HEK293 (cell line): ENCODE measurements around the gene CD79A.

Experiments used
- HOXD13 ChIP-seq: sonication (generic); formaldehyde crosslinking; IDR thresholded peaks from 2 replicates; pipeline ENCODE4 v1.8.0; 2022; ENCODE audit warnings: missing genetic modification reagents, borderline replicate concordance
- KLF17 ChIP-seq: fragments of 450-650 bp; formaldehyde crosslinking; IDR thresholded peaks from 2 replicates; pipeline ENCODE4 v1.5.1; 2016; ENCODE audit warnings: missing biosample characterization, missing genetic modification characterization
- MZF1 ChIP-seq: fragments of 450-650 bp; formaldehyde crosslinking; IDR thresholded peaks from 2 replicates; pipeline ENCODE4 v1.5.1; 2017; ENCODE audit warnings: missing biosample characterization, missing genetic modification characterization, borderline replicate concordance
- PRDM1 ChIP-seq: fragments of 450-650 bp; formaldehyde crosslinking; IDR thresholded peaks from 2 replicates; pipeline ENCODE4; 2016; ENCODE audit warnings: missing biosample characterization, missing genetic modification characterization
- SETDB1 ChIP-seq: IDR thresholded peaks from one replicate; pipeline ENCODE4 v1.6.1; 2017; ENCODE audit warnings: mild to moderate bottlenecking, low read length, moderate library complexity, mixed read lengths; ENCODE audit not compliant: insufficient read length
- YY2 ChIP-seq: fragments of 450-650 bp; formaldehyde crosslinking; IDR thresholded peaks from 2 replicates; pipeline ENCODE4 v1.5.1; 2016; ENCODE audit warnings: missing biosample characterization, missing genetic modification characterization
- ZFP69B ChIP-seq: fragments of 450-650 bp; formaldehyde crosslinking; IDR thresholded peaks from 2 replicates; pipeline ENCODE4 v1.5.1; 2016; ENCODE audit warnings: missing biosample characterization, missing genetic modification characterization
- ZIC2 ChIP-seq: fragments of 450-650 bp; formaldehyde crosslinking; IDR thresholded peaks from 2 replicates; pipeline ENCODE4 v1.5.1; 2016; ENCODE audit warnings: missing biosample characterization, missing genetic modification characterization
- ZNF121 ChIP-seq: fragments of 450-650 bp; formaldehyde crosslinking; IDR thresholded peaks from 2 replicates; pipeline ENCODE4 v1.5.1; 2016; ENCODE audit warnings: missing biosample characterization, missing genetic modification characterization
- ZNF140 ChIP-seq: fragments of 450-650 bp; formaldehyde crosslinking; IDR thresholded peaks from 2 replicates; pipeline ENCODE4 v1.5.1; 2016; ENCODE audit warnings: missing biosample characterization, missing genetic modification characterization
- ZNF157 ChIP-seq: fragments of 450-650 bp; formaldehyde crosslinking; IDR thresholded peaks from 2 replicates; pipeline ENCODE4 v1.5.1; 2016; ENCODE audit warnings: missing biosample characterization, missing genetic modification characterization
- ZNF37A ChIP-seq: fragments of 450-650 bp; IDR thresholded peaks from 2 replicates; pipeline ENCODE4 v1.5.1; 2018; ENCODE audit warnings: missing biosample characterization, missing genetic modification characterization
- ZNF433 ChIP-seq: fragments of 450-650 bp; formaldehyde crosslinking; IDR thresholded peaks from 2 replicates; pipeline ENCODE4 v1.5.1; 2016; ENCODE audit warnings: missing biosample characterization, missing genetic modification characterization, low read depth
- ZNF449 ChIP-seq: fragments of 450-650 bp; formaldehyde crosslinking; IDR thresholded peaks from 2 replicates; pipeline ENCODE4 v1.5.1; 2017; ENCODE audit warnings: missing biosample characterization, mild to moderate bottlenecking, missing genetic modification characterization, moderate library complexity
- ZNF548 ChIP-seq: fragments of 450-650 bp; formaldehyde crosslinking; IDR thresholded peaks from 2 replicates; pipeline ENCODE4 v1.5.1; 2016; ENCODE audit warnings: missing biosample characterization, missing genetic modification characterization
- ZNF623 ChIP-seq: fragments of 450-650 bp; formaldehyde crosslinking; IDR thresholded peaks from 2 replicates; pipeline ENCODE4 v1.5.1; 2016; ENCODE audit warnings: missing biosample characterization, missing genetic modification characterization
- ZNF629 ChIP-seq: fragments of 450-650 bp; formaldehyde crosslinking; IDR thresholded peaks from 2 replicates; pipeline ENCODE4 v1.5.1; 2017; ENCODE audit warnings: missing biosample characterization, missing genetic modification characterization
- ZNF664 ChIP-seq: fragments of 450-650 bp; formaldehyde crosslinking; IDR thresholded peaks from 2 replicates; pipeline ENCODE4 v1.5.1; 2016; ENCODE audit warnings: missing biosample characterization, missing genetic modification characterization
- ZNF677 ChIP-seq: fragments of 450-650 bp; IDR thresholded peaks from 2 replicates; pipeline ENCODE4 v1.5.0; 2018; ENCODE audit warnings: missing biosample characterization, mild to moderate bottlenecking, missing genetic modification characterization, moderate library complexity
- ZNF701 ChIP-seq: fragments of 450-650 bp; formaldehyde crosslinking; IDR thresholded peaks from 2 replicates; pipeline ENCODE4 v1.5.1; 2016; ENCODE audit warnings: missing biosample characterization, missing genetic modification characterization
- ZSCAN16 ChIP-seq: fragments of 450-650 bp; formaldehyde crosslinking; IDR thresholded peaks from 2 replicates; pipeline ENCODE4 v1.5.1; 2016; ENCODE audit warnings: missing biosample characterization, missing genetic modification characterization
- TF ChIP-seq, protein P1 (sequence below): fragments of 450-650 bp; formaldehyde crosslinking; IDR thresholded peaks from 2 replicates; pipeline ENCODE4 v1.5.1; 2016; ENCODE audit warnings: missing biosample characterization, missing genetic modification characterization, borderline replicate concordance
- TF ChIP-seq, protein P2 (sequence below): fragments of 450-650 bp; formaldehyde crosslinking; IDR thresholded peaks from 2 replicates; pipeline ENCODE4 v1.5.1; 2016; ENCODE audit warnings: missing biosample characterization, missing genetic modification characterization
- TF ChIP-seq, protein P3 (sequence below): fragments of 450-650 bp; formaldehyde crosslinking; IDR thresholded peaks from 2 replicates; pipeline ENCODE4 v1.5.1; 2016; ENCODE audit warnings: missing biosample characterization, missing genetic modification characterization, borderline replicate concordance

The CD79A gene

DNA sequence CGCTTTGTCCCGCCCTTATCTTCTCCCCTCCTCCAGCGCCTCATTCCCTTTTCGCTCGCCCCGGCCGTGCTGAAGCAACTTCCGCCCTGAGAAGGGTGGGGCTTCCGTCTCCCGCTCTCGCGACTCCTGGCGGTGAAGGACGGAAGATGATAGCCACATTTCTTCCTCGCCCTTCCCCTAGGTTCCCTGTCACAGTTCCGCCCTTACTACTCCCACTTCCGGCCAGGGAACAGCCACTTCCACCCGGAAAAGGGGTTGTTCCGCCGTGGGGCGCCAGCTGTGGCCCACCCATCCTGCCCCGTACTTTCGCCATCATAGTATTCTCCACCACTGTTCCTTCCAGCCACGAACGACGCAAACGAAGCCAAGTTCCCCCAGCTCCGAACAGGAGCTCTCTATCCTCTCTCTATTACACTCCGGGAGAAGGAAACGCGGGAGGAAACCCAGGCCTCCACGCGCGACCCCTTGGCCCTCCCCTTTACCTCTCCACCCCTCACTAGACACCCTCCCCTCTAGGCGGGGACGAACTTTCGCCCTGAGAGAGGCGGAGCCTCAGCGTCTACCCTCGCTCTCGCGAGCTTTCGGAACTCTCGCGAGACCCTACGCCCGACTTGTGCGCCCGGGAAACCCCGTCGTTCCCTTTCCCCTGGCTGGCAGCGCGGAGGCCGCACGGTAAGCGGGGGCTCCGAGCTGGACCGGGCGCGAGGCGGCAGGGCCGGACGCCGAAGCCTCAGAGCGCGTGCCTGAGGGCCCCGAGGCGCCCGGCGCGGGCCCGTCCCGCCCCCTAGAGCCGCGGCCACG is 17.3 kb upstream of the CD79A start, which contains the start of gene RPS19 (continued):
- TF ChIP-seq, protein P1, sequence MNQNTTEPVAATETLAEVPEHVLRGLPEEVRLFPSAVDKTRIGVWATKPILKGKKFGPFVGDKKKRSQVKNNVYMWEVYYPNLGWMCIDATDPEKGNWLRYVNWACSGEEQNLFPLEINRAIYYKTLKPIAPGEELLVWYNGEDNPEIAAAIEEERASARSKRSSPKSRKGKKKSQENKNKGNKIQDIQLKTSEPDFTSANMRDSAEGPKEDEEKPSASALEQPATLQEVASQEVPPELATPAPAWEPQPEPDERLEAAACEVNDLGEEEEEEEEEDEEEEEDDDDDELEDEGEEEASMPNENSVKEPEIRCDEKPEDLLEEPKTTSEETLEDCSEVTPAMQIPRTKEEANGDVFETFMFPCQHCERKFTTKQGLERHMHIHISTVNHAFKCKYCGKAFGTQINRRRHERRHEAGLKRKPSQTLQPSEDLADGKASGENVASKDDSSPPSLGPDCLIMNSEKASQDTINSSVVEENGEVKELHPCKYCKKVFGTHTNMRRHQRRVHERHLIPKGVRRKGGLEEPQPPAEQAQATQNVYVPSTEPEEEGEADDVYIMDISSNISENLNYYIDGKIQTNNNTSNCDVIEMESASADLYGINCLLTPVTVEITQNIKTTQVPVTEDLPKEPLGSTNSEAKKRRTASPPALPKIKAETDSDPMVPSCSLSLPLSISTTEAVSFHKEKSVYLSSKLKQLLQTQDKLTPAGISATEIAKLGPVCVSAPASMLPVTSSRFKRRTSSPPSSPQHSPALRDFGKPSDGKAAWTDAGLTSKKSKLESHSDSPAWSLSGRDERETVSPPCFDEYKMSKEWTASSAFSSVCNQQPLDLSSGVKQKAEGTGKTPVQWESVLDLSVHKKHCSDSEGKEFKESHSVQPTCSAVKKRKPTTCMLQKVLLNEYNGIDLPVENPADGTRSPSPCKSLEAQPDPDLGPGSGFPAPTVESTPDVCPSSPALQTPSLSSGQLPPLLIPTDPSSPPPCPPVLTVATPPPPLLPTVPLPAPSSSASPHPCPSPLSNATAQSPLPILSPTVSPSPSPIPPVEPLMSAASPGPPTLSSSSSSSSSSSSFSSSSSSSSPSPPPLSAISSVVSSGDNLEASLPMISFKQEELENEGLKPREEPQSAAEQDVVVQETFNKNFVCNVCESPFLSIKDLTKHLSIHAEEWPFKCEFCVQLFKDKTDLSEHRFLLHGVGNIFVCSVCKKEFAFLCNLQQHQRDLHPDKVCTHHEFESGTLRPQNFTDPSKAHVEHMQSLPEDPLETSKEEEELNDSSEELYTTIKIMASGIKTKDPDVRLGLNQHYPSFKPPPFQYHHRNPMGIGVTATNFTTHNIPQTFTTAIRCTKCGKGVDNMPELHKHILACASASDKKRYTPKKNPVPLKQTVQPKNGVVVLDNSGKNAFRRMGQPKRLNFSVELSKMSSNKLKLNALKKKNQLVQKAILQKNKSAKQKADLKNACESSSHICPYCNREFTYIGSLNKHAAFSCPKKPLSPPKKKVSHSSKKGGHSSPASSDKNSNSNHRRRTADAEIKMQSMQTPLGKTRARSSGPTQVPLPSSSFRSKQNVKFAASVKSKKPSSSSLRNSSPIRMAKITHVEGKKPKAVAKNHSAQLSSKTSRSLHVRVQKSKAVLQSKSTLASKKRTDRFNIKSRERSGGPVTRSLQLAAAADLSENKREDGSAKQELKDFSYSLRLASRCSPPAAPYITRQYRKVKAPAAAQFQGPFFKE, result no peak
- TF ChIP-seq ZNF121, result peak; percentile 89
- TF ChIP-seq KLF17 (tag by site-specific recombination), result peak; percentile 96
- TF ChIP-seq ZNF623 (tag by site-specific recombination), result peak; percentile 37; the same call in 1 of the 2 replicates
- peak; percentile 73 for TF ChIP-seq ZNF677 (tag by site-specific recombination)
- TF ChIP-seq ZNF701 (tag by site-specific recombination), result no peak
- peak; percentile 95 for TF ChIP-seq YY2 (tag by site-specific recombination)
- TF ChIP-seq, protein P2, sequence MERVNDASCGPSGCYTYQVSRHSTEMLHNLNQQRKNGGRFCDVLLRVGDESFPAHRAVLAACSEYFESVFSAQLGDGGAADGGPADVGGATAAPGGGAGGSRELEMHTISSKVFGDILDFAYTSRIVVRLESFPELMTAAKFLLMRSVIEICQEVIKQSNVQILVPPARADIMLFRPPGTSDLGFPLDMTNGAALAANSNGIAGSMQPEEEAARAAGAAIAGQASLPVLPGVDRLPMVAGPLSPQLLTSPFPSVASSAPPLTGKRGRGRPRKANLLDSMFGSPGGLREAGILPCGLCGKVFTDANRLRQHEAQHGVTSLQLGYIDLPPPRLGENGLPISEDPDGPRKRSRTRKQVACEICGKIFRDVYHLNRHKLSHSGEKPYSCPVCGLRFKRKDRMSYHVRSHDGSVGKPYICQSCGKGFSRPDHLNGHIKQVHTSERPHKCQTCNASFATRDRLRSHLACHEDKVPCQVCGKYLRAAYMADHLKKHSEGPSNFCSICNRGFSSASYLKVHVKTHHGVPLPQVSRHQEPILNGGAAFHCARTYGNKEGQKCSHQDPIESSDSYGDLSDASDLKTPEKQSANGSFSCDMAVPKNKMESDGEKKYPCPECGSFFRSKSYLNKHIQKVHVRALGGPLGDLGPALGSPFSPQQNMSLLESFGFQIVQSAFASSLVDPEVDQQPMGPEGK (tag by site-specific recombination), result peak; percentile 100
- no peak for TF ChIP-seq ZNF157
- TF ChIP-seq PRDM1 (tag by site-specific recombination), result peak; percentile 96
- TF ChIP-seq HOXD13 (CRISPR knock-in tag), result no peak
- no peak for TF ChIP-seq ZNF140
- TF ChIP-seq ZNF433 (tag by site-specific recombination), result no peak
- TF ChIP-seq ZIC2 (tag by site-specific recombination), result peak; percentile 69
- TF ChIP-seq, protein P3, sequence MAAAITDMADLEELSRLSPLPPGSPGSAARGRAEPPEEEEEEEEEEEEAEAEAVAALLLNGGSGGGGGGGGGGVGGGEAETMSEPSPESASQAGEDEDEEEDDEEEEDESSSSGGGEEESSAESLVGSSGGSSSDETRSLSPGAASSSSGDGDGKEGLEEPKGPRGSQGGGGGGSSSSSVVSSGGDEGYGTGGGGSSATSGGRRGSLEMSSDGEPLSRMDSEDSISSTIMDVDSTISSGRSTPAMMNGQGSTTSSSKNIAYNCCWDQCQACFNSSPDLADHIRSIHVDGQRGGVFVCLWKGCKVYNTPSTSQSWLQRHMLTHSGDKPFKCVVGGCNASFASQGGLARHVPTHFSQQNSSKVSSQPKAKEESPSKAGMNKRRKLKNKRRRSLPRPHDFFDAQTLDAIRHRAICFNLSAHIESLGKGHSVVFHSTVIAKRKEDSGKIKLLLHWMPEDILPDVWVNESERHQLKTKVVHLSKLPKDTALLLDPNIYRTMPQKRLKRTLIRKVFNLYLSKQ, result no peak
- TF ChIP-seq ZFP69B (tag by site-specific recombination), result peak; percentile 89
- TF ChIP-seq MZF1 (tag by site-specific recombination), result no peak; the same call in none of the 2 replicates
- no peak for TF ChIP-seq ZNF548 (tag by site-specific recombination)
- no peak for TF ChIP-seq ZNF37A (tag by site-specific recombination)
- TF ChIP-seq SETDB1, result no peak
- no peak for TF ChIP-seq ZNF664 (tag by site-specific recombination)
- TF ChIP-seq ZSCAN16 (tag by site-specific recombination), result peak; percentile 52; the same call in 1 of the 2 replicates
- peak; percentile 17; the same call in 1 of the 2 replicates for TF ChIP-seq ZNF449
- TF ChIP-seq ZNF629, result peak; percentile 86
